RWPE2 (cell line): ENCODE results near the gene EXT2.

ENCODE experiments used
- ATAC-seq: fragments of 200-7000 bp; cut with Tn5 transposase; 3 replicates; pipeline ENCODE4 v1.9.1; 2021; ENCODE audit warnings: low read depth
- DNase-seq: peaks from one replicate; pipeline ENCODE4 v3.0.0-alpha.2; 2020; ENCODE audit warnings: low spot score
- H3K27ac ChIP-seq: fragments of 450-650 bp; 2 replicates; pipeline ENCODE4 v1.5.1; 2017; ENCODE audit warnings: mild to moderate bottlenecking; ENCODE audit not compliant: poor library complexity, severe bottlenecking
- H3K27me3 ChIP-seq: fragments of 250-450 bp; sonication (Bioruptor Pico); 2 replicates; pipeline ENCODE4 v1.5.1; 2021; ENCODE audit warnings: mild to moderate bottlenecking, moderate library complexity; ENCODE audit not compliant: insufficient read depth, poor library complexity, severe bottlenecking
- H3K36me3 ChIP-seq: fragments of 250-450 bp; sonication (Bioruptor Pico); 2 replicates; pipeline ENCODE4 v1.5.1; 2020; ENCODE audit warnings: low read depth, mild to moderate bottlenecking, moderate library complexity
- H3K4me1 ChIP-seq: fragments of 250-450 bp; sonication (Bioruptor Pico); 2 replicates; pipeline ENCODE4 v1.5.1; 2021; ENCODE audit warnings: mild to moderate bottlenecking, moderate library complexity; ENCODE audit not compliant: insufficient read depth, poor library complexity, severe bottlenecking
- H3K4me3 ChIP-seq: fragments of 250-450 bp; sonication (Bioruptor Pico); 2 replicates; pipeline ENCODE4 v1.5.1; 2021; ENCODE audit warnings: mild to moderate bottlenecking, moderate library complexity; ENCODE audit not compliant: severe bottlenecking
- H3K9me3 ChIP-seq: fragments of 250-450 bp; sonication (Bioruptor Pico); 2 replicates; pipeline ENCODE4 v1.5.1; 2021; ENCODE audit warnings: mild to moderate bottlenecking, moderate library complexity; ENCODE audit not compliant: severe bottlenecking
- CTCF ChIP-seq: fragments of 450-650 bp; IDR thresholded peaks from one replicate; pipeline ENCODE4 v1.5.1; 2017; ENCODE audit warnings: mild to moderate bottlenecking, moderate library complexity; ENCODE audit not compliant: poor library complexity, severe bottlenecking

EXT2 gene

GRCh38 chr11:44072757-44073658, 22.5 kb upstream of the EXT2 start:
- Histone ChIP-seq H3K4me1 (no peaks in the 10 kb centered on the region), H3K27me3 (no peaks in the 10 kb centered on the region), H3K27ac (no peak overlapping the region), H3K4me3 (no peak overlapping the region), H3K9me3 (no peaks in the 10 kb centered on the region), H3K36me3 (no peaks in the 10 kb centered on the region)
- DNase-seq (no peak), ATAC-seq (no peak)
- TF ChIP-seq CTCF: no peak

- ATAC-seq (no peak), DNase-seq (no peak)
- TF ChIP-seq CTCF: no peak
- no peak overlapping the region for H3K27ac ChIP-seq
- no peaks in the 10 kb centered on the region for H3K27me3 ChIP-seq
- no peak overlapping the region for H3K4me3 ChIP-seq
- H3K9me3 ChIP-seq: no peaks in the 10 kb centered on the region
- no peaks in the 10 kb centered on the region for H3K4me1 ChIP-seq
- no peaks in the 10 kb centered on the region for H3K36me3 ChIP-seq
These were observed 16.7 kb upstream of the EXT2 start for GRCh38 chr11:44078794-44079193.

- no peak overlapping the region for H3K4me3 ChIP-seq
- DNase-seq: no peak
- H3K36me3 ChIP-seq: no peaks in the 10 kb centered on the region
- H3K9me3 ChIP-seq: no peaks in the 10 kb centered on the region
- TF ChIP-seq CTCF: no peak
- H3K27me3 ChIP-seq: no peaks in the 10 kb centered on the region
- no peak for ATAC-seq
- H3K27ac ChIP-seq: no peak overlapping the region
- no peaks in the 10 kb centered on the region for H3K4me1 ChIP-seq
These were observed 16.1 kb upstream of the EXT2 start for GRCh38 chr11:44079376-44079775.

GRCh38 chr11:44080951-44081350, 14.5 kb upstream of the EXT2 start:
- H3K36me3 ChIP-seq: no peaks in the 10 kb centered on the region
- H3K27ac ChIP-seq: no peak overlapping the region
- no peaks in the 10 kb centered on the region for H3K4me1 ChIP-seq
- no peaks in the 10 kb centered on the region for H3K27me3 ChIP-seq
- no peak for DNase-seq
- no peaks in the 10 kb centered on the region for H3K9me3 ChIP-seq
- no peak for ATAC-seq
- TF ChIP-seq CTCF: no peak
- no peak overlapping the region for H3K4me3 ChIP-seq

GRCh38 chr11:44082645-44083044, 12.8 kb upstream of the EXT2 start:
- Histone ChIP-seq H3K36me3 (no peaks in the 10 kb centered on the region), H3K4me3 (no peak overlapping the region), H3K9me3 (no peaks in the 10 kb centered on the region), H3K27ac (no peak overlapping the region), H3K27me3 (no peaks in the 10 kb centered on the region), H3K4me1 (no peaks in the 10 kb centered on the region)
- ATAC-seq (no peak), DNase-seq (no peak)
- TF ChIP-seq CTCF: no peak
